ENCODE measurements around the gene SCARF2.

Gene SCARF2

GRCh38 chr22:20404881-20405280 is 32.7 kb downstream of the SCARF2 start:
- DNase-seq (ENCODE audit: insufficient read length, low spot score): no peak
- no peak for TF ChIP-seq CTCF (IDR thresholded peaks at IDR 0.05; ENCODE audit: insufficient read depth, missing control alignments)
- no peak for FAIRE-seq

- no peak for TF ChIP-seq CTCF (IDR thresholded peaks at IDR 0.05; ENCODE audit: insufficient read depth, missing control alignments)
- DNase-seq (ENCODE audit: insufficient read length, low spot score): no peak
- FAIRE-seq: no peak
Observed at GRCh38 chr22:20403779-20404140, 33.9 kb downstream of the SCARF2 start.

- TF ChIP-seq CTCF (IDR thresholded peaks at IDR 0.05; ENCODE audit: insufficient read depth, missing control alignments): no peak
- no peak for DNase-seq (ENCODE audit: insufficient read length, low spot score)
- no peak for FAIRE-seq
Observed at GRCh38 chr22:20402960-20403778, 34.5 kb downstream of the SCARF2 start.

GRCh38 chr22:20401376-20402014 is 36.1 kb downstream of the SCARF2 start:
- TF ChIP-seq CTCF (IDR thresholded peaks at IDR 0.05; ENCODE audit: insufficient read depth, missing control alignments): no peak
- FAIRE-seq: no peak
- DNase-seq (ENCODE audit: insufficient read length, low spot score): no peak

GRCh38 chr22:20400606-20401375 is 36.8 kb downstream of the SCARF2 start:
- no peak for FAIRE-seq
- no peak for DNase-seq (ENCODE audit: insufficient read length, low spot score)
- TF ChIP-seq CTCF (IDR thresholded peaks at IDR 0.05; ENCODE audit: insufficient read depth, missing control alignments): no peak

- FAIRE-seq (no peak), DNase-seq (ENCODE audit: insufficient read length, low spot score) (no peak)
- TF ChIP-seq CTCF (IDR thresholded peaks at IDR 0.05; ENCODE audit: insufficient read depth, missing control alignments): no peak
Observed at GRCh38 chr22:20399866-20400605, 37.6 kb downstream of the SCARF2 start.
